GM23248 (cell line): ENCODE measurements around the gene SFRP2.

Experiments used
- EZH2 ChIP-seq: fragments of 200-600 bp; sonication (generic); IDR thresholded peaks from 2 replicates; pipeline ENCODE4 v1.6.1; 2018; ENCODE audit warnings: antibody characterized with exemption, mild to moderate bottlenecking; ENCODE audit not compliant: insufficient read depth, poor library complexity, severe bottlenecking
- EZH2phosphoT487 ChIP-seq: fragments of 200-600 bp; sonication (generic); IDR thresholded peaks from 2 replicates; pipeline ENCODE4 v1.6.1; 2018; ENCODE audit warnings: antibody characterized with exemption, moderate library complexity, mild to moderate bottlenecking, low read depth; ENCODE audit not compliant: insufficient read depth

DNA sequence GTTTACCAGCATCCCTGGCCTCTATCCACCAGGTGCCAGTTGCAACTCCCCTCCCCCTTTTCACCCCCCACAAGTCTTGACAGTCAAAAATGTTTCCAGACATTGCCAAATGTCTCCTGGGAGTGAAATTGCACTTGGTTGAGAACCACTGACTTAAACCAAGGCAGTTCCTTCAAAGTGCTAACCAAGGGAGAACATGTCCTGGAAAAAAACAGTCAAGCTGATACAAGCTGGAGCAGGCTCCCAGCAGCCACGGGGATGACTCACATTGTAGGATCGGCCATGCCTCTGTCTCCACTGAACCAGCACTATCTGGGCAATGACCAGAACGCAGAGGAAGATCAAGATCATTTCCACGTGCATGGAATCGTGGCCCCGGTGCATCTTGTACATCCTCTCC is 40.5 kb downstream of the SFRP2 start:
- TF ChIP-seq EZH2: no peak
- no peak for TF ChIP-seq EZH2phosphoT487
